ENCODE data around the gene JAM2.
A peak's percentile ranks its signal among the peaks of the same experiment; 100 is the strongest.
"Not testable (repeated sequence)": the region's sequence is repeated elsewhere in the genome, so short reads cannot be mapped to it uniquely, and the experiment has no call there.

The JAM2 gene, protein sequence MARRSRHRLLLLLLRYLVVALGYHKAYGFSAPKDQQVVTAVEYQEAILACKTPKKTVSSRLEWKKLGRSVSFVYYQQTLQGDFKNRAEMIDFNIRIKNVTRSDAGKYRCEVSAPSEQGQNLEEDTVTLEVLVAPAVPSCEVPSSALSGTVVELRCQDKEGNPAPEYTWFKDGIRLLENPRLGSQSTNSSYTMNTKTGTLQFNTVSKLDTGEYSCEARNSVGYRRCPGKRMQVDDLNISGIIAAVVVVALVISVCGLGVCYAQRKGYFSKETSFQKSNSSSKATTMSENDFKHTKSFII

GRCh38 chr21:25638660-25639550, at the start of gene JAM2:
Gene JAM2, plus strand, starts transcription at chr21:25639258. Its CDS starts 564 bp downstream, at chr21:25639822.
- DNase-seq (ENCODE audit: low read depth): no peak

GRCh38 chr21:25589887-25590286, 49.2 kb upstream of the JAM2 start:
- DNase-seq (ENCODE audit: low read depth): no peak

- peak; percentile 76 for DNase-seq (ENCODE audit: low read depth)
These were observed 31.7 kb upstream of the JAM2 start, which contains the start of gene MRPL39 for GRCh38 chr21:25607151-25608043. Gene MRPL39, minus strand, starts transcription at chr21:25607481. Its CDS starts 6 bp downstream, at chr21:25607475.

GRCh38 chr21:25608044-25608737, 30.9 kb upstream of the JAM2 start:
- DNase-seq (ENCODE audit: low read depth): peak; percentile 70

GRCh38 chr21:25614441-25614840, 24.6 kb upstream of the JAM2 start:
- no peak for DNase-seq (ENCODE audit: low read depth)

DNA sequence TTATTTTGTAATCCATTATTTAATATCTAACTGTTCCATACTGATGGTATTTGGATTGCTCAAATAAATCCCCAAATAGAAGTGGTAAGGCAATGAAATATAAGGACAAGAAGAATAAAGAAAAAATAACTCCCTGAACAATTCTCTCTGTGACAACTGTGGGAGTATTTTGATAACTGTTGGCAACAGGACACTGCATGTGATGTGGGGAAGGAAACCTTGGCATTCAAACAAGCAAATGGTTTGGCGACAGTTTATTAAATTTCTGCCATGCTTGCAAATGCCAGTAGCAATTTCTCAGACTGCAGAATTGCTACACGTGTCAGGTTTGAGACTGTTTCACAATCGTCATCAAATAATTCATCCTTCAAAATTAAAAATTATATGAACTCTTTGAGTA, 23.2 kb upstream of the JAM2 start:
- no peak for DNase-seq (ENCODE audit: low read depth)

- no peak for DNase-seq (ENCODE audit: low read depth)
These were observed 19.9 kb upstream of the JAM2 start for GRCh38 chr21:25619198-25619597.

DNA sequence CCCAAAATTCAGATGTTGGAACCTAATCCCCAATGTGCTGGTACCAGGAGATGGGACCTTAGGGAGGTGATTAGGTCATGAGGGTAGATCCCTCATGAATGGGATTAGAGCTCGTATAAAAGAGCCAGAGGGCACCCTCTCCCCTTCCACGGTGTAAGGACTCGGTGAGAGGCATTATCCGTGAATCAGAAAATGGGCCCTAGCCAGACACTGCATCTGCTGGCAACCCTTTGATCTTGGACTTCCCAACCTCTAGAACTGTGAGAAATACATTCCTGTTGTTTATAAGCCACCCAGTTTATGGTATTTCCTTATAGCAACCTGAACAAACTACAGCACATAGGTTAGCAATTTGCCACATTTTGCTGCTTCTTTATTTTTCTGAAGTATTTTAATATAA, 14.5 kb upstream of the JAM2 start:
- no peak for DNase-seq (ENCODE audit: low read depth)

DNA sequence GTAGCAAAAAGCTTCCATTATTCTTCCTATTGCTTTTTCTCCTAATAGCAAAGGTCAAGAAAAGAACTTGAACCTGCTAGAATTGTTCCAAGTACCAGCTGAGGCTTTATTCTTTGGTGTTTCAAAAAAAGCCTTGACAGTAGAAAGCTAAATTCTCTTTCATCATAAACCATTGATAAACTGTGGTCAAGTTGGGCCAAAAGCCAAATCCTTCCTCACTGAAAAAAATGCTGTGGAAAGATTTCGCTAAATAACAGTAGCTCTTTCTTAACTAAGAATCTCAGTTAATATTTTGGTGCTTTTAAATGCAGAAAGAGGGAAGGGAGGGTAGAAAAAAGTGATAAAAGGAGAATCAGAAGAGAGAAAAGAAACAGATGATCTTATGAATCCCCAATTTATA, 14.0 kb upstream of the JAM2 start:
- DNase-seq (ENCODE audit: low read depth): no peak

DNA sequence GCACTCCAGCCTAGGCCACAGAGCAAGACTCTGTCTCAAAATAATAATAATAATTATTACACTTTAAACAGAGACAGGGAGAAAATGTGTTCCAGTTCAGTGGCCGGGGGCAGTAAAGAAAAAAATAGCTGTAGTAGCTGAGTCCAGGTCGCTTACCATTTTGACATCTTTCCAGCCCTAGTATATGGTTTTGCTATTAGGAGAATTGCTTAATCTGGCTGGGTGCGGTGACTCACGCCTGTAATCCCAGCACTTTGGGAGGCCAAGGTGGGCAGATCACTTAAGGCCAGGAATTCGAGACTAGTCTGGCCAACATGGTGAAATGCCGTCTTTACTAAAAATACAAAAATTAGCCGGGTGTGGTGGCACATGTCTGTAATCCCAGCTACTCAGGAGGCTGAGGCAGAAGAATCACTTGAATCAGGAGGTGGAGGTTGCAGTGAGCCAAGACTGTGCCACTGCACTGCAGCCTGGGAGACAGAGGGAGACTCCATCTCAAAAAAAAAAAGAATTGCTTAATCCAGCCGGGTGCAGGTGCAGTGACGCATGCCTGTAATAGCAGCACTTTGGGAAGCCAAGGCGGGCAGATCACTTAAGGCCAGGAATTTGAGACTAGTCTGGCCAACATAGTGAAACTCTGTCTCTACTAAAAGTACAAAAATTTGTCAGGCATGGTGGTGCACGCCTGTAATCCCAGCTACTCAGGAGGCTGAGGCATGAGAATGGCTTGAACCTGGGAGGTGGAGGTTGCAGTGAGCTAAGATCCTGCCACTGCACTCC, 13.1 kb upstream of the JAM2 start:
- not testable (repeated sequence) for DNase-seq (ENCODE audit: low read depth)

GRCh38 chr21:25626757-25627156, 12.3 kb upstream of the JAM2 start:
- DNase-seq (ENCODE audit: low read depth): no peak

- no peak for DNase-seq (ENCODE audit: low read depth)
These were observed 6.8 kb upstream of the JAM2 start for GRCh38 chr21:25632296-25632695.

DNA sequence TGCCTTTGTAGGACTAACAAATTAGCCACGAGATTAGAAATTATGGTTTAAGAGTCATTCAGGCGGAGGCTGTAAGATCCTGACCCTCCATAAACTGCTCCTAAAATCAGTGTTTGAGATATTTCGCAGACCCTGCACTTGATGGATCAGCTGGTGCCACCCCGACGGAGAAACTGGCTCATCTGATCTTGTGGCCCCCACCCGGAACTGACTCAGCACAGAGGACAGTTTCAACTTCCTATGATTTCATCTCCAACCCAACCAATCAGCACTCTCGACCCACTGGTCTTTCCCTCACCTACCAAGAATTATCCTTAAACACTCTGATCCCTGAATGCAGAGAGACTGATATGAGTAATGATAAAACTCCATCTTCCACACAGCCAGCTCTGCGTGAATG, 3.7 kb upstream of the JAM2 start:
- no peak for DNase-seq (ENCODE audit: low read depth)

- no peak for DNase-seq (ENCODE audit: low read depth)
These were observed 2.3 kb upstream of the JAM2 start for GRCh38 chr21:25636727-25637126.

DNA sequence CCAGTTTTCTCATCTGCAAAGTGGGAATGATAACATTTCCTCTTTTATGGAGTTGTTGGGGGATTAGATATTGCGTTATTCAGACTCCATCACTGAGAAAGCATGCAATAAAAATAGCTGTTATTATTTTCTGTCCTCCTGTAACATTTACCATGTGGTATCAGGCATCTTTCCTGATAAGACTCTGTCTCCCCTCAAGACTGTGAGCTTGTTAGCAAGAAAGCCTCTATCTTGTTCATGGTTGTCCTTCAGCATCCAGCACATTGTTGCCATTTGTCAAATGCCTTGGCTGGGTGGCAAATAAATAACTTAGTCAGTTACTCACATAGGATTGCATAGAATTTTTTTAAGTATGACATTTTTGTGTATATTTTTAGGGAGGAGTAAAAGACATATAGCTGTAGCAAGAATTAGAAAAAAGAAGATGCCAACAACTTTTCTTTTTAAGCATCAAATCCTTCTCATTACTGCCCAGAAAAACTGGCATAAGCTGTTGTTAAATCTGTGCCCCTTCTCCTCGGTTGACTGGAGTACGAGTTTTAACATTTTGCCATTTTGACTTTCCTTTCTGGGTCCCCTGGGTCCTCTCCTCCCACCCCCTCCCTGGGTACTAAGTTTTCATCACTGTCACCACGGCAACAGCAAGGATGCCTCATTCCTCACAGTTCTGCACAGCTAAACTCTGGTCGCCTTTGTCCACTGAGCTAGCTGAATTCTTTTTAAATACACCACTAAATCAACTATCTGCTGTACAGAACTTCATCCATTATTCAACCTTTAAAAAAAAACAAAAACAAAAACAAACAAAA, 1.0 kb upstream of the JAM2 start:
- DNase-seq (ENCODE audit: low read depth): no peak

DNA sequence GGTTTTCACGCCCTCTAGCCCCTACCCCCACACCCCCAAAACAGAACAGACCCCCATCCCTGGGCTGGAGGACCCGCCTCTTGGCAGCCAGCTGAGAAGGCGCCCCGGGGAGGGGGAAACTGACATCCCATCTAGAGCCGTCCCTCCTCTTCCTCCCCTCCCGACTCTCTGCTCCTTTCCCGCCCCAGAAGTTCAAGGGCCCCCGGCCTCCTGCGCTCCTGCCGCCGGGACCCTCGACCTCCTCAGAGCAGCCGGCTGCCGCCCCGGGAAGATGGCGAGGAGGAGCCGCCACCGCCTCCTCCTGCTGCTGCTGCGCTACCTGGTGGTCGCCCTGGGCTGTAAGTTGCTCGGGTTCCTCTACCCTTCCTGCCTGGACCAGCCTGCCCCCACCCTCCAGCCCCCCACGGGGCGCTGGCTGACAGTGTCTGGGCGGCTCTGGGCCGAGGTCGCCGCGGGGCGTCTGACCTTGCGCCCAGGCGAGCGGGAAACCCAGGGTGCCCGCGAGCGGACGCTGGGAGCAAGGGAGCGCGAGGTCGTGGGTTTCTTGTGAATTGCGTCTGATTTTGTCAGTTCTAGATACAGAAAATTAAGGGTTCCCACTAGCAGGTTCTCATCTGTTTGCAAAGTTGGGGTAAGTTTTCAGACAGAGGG, 618 bp downstream of the JAM2 start:
- peak; percentile 12 for DNase-seq (ENCODE audit: low read depth)

DNA sequence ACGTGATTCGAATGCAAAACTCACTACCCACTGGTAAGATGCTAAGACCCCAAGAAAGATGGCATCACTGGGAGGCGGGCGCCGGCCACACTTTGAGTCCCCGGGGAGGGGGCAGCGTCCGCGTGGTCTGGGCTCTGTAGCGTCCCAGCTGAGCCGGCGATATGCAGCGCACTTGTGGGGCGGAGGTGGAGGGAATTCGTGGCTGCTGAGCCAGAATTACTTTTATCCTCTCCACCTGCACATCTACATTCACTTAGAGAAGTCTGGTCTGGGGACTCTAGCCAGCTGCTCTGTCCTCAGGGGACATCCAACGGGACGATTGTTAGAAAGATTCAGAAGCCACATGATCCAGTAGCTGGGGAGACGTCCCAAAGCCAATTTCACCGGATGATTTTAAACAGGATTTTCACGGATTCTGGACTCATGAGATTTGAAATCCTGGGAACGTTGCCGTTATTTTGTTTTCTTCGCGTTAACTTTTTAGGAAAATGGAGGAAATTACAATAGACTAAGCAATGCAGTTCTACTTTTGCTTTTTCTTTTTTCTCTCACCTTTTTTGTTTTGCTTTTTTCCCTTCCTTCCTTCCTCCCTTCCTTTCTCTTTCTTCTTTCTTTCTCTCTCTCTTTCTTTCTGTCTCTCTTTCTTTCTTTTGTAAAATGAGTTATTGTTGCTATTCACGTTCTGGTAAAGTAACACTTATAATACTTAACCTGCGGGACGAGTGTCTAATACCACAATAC, 1.3 kb downstream of the JAM2 start:
- DNase-seq (ENCODE audit: low read depth): no peak

- no peak for DNase-seq (ENCODE audit: low read depth)
These were observed 1.9 kb downstream of the JAM2 start for GRCh38 chr21:25640943-25641292.

GRCh38 chr21:25643486-25643885, 4.4 kb downstream of the JAM2 start:
- no peak for DNase-seq (ENCODE audit: low read depth)
